ENCODE results near the gene DENND1B.

The DENND1B gene

GRCh38 chr1:197725976-197726375 is 49.3 kb downstream of the DENND1B start:
- peaks cover 18% of the 10 kb centered on the region for H3K36me3 ChIP-seq (ENCODE audit: insufficient read depth, low read length)

DNA sequence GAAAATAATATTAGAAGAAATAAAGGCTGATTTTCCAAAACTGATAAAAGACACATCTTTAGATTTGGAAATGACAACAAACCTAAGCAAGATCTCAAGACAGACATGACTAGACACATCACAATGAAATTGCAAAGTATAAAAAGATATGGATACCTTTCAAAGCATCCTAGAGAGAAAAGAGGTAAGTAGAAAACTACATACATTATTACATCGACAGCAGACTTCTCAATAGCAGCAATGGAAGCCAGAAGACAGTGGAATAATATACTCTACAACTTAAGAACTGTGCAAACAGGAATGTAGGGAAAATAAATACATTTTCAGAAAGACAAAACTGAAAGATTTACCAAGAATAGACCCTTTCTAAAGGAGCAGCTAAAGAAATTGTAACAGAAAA is 50.2 kb downstream of the DENND1B start:
- Histone ChIP-seq H3K4me3 (ENCODE audit: low read length, poor library complexity, severe bottlenecking) (no peak overlapping the region), H3K9me2 (replicated peaks; ENCODE audit: low read depth, low read length) (no peaks in the 10 kb centered on the region), H2AFZ (ENCODE audit: low read length) (no peak overlapping the region), H3K79me2 (ENCODE audit: insufficient read depth, low read length) (peaks cover 71% of the 10 kb centered on the region), H3K27me3 (ENCODE audit: insufficient read depth, low read length, poor library complexity, severe bottlenecking) (peaks cover 4% of the 10 kb centered on the region), H3K9ac (ENCODE audit: low read depth, low read length, poor library complexity, severe bottlenecking) (no peak overlapping the region), H3K9me3 (ENCODE audit: insufficient read depth, low read depth, low read length) (peaks cover 20% of the 10 kb centered on the region), H3F3A (ENCODE audit: low read depth) (no peaks in the 10 kb centered on the region), H3K4me1 (ENCODE audit: insufficient read depth, low read length, poor library complexity, severe bottlenecking) (no peaks in the 10 kb centered on the region), H3K36me3 (ENCODE audit: insufficient read depth, low read length) (peaks cover 18% of the 10 kb centered on the region), H4K20me1 (ENCODE audit: insufficient read depth, low read length, poor library complexity, severe bottlenecking) (peaks cover 3% of the 10 kb centered on the region), H3K4me2 (ENCODE audit: low read depth, low read length, poor library complexity, severe bottlenecking) (no peak overlapping the region)
- TF ChIP-seq, protein P1, sequence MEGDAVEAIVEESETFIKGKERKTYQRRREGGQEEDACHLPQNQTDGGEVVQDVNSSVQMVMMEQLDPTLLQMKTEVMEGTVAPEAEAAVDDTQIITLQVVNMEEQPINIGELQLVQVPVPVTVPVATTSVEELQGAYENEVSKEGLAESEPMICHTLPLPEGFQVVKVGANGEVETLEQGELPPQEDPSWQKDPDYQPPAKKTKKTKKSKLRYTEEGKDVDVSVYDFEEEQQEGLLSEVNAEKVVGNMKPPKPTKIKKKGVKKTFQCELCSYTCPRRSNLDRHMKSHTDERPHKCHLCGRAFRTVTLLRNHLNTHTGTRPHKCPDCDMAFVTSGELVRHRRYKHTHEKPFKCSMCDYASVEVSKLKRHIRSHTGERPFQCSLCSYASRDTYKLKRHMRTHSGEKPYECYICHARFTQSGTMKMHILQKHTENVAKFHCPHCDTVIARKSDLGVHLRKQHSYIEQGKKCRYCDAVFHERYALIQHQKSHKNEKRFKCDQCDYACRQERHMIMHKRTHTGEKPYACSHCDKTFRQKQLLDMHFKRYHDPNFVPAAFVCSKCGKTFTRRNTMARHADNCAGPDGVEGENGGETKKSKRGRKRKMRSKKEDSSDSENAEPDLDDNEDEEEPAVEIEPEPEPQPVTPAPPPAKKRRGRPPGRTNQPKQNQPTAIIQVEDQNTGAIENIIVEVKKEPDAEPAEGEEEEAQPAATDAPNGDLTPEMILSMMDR (conservative IDR thresholded peaks at IDR 0.05; ENCODE audit: low read length), result no peak
- no peak for TF ChIP-seq EZH2phosphoT487 (IDR thresholded peaks at IDR 0.05; ENCODE audit: borderline replicate concordance)

More at GRCh38 chr1:197725976-197726375, 49.3 kb downstream of the DENND1B start:
- Histone ChIP-seq H3K4me3 (ENCODE audit: low read length, poor library complexity, severe bottlenecking) (no peak overlapping the region), H3K9ac (ENCODE audit: low read depth, low read length, poor library complexity, severe bottlenecking) (no peak overlapping the region), H3K79me2 (ENCODE audit: insufficient read depth, low read length) (peaks cover 79% of the 10 kb centered on the region), H3K9me3 (ENCODE audit: insufficient read depth, low read depth, low read length) (peaks cover 20% of the 10 kb centered on the region), H3K27me3 (ENCODE audit: insufficient read depth, low read length, poor library complexity, severe bottlenecking) (peaks cover 4% of the 10 kb centered on the region), H3K9me2 (replicated peaks; ENCODE audit: low read depth, low read length) (no peaks in the 10 kb centered on the region), H2AFZ (ENCODE audit: low read length) (no peak overlapping the region), H3K4me2 (ENCODE audit: low read depth, low read length, poor library complexity, severe bottlenecking) (no peak overlapping the region), H3K4me1 (ENCODE audit: insufficient read depth, low read length, poor library complexity, severe bottlenecking) (no peaks in the 10 kb centered on the region), H4K20me1 (ENCODE audit: insufficient read depth, low read length, poor library complexity, severe bottlenecking) (peaks cover 3% of the 10 kb centered on the region), H3F3A (ENCODE audit: low read depth) (no peaks in the 10 kb centered on the region)
- TF ChIP-seq EZH2phosphoT487 (IDR thresholded peaks at IDR 0.05; ENCODE audit: borderline replicate concordance), result no peak
- TF ChIP-seq, protein P1 (conservative IDR thresholded peaks at IDR 0.05; ENCODE audit: low read length), result no peak

- Histone ChIP-seq H3K9me3 (ENCODE audit: insufficient read depth, low read depth, low read length) (no peaks in the 10 kb centered on the region), H4K20me1 (ENCODE audit: insufficient read depth, low read length, poor library complexity, severe bottlenecking) (no peaks in the 10 kb centered on the region), H2AFZ (ENCODE audit: low read length) (no peak overlapping the region), H3K79me2 (ENCODE audit: insufficient read depth, low read length) (peaks cover 18% of the 10 kb centered on the region), H3K36me3 (ENCODE audit: insufficient read depth, low read length) (no peaks in the 10 kb centered on the region), H3K27me3 (ENCODE audit: insufficient read depth, low read length, poor library complexity, severe bottlenecking) (no peaks in the 10 kb centered on the region), H3K9me2 (replicated peaks; ENCODE audit: low read depth, low read length) (no peaks in the 10 kb centered on the region), H3K4me2 (ENCODE audit: low read depth, low read length, poor library complexity, severe bottlenecking) (no peak overlapping the region), H3K4me3 (ENCODE audit: low read length, poor library complexity, severe bottlenecking) (no peak overlapping the region), H3K4me1 (ENCODE audit: insufficient read depth, low read length, poor library complexity, severe bottlenecking) (peaks cover 17% of the 10 kb centered on the region), H3F3A (ENCODE audit: low read depth) (peaks cover 8% of the 10 kb centered on the region; the same call in 1 of the 2 replicates), H3K9ac (ENCODE audit: low read depth, low read length, poor library complexity, severe bottlenecking) (no peak overlapping the region)
- TF ChIP-seq, protein P1 (conservative IDR thresholded peaks at IDR 0.05; ENCODE audit: low read length), result no peak
- TF ChIP-seq EZH2phosphoT487 (IDR thresholded peaks at IDR 0.05; ENCODE audit: borderline replicate concordance), result no peak
These were observed 59.5 kb downstream of the DENND1B start for GRCh38 chr1:197715806-197716205.
